Measurements from ENCODE around the gene RNF8.

DNA sequence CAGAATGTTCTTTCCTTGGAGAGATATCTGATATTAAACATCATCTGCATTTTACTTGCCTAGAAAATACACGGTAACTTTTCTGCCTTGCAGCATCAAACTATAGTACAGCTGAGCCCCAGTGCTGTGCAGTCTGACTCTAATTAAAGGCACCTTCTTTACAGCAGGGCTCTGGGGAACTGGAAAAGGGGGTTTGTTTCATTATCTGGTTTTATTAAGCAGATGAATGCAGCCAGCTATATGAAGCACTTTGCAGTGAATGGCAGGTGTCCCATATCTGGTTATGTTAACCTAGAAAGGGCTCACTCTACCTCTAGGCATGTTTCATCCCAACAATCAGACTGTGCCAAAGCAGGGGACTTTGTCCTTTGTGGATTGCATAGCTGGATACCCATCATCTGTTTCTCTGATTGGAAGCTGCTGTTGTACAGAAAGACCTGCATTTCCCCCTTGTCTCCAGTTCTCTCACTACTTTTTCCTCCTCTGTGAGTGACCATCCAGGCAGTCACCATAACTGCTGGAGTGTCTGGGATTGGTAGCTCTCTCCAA, 39.7 kb downstream of the RNF8 start:
- TF ChIP-seq, protein P1, sequence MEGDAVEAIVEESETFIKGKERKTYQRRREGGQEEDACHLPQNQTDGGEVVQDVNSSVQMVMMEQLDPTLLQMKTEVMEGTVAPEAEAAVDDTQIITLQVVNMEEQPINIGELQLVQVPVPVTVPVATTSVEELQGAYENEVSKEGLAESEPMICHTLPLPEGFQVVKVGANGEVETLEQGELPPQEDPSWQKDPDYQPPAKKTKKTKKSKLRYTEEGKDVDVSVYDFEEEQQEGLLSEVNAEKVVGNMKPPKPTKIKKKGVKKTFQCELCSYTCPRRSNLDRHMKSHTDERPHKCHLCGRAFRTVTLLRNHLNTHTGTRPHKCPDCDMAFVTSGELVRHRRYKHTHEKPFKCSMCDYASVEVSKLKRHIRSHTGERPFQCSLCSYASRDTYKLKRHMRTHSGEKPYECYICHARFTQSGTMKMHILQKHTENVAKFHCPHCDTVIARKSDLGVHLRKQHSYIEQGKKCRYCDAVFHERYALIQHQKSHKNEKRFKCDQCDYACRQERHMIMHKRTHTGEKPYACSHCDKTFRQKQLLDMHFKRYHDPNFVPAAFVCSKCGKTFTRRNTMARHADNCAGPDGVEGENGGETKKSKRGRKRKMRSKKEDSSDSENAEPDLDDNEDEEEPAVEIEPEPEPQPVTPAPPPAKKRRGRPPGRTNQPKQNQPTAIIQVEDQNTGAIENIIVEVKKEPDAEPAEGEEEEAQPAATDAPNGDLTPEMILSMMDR (IDR thresholded peaks at IDR 0.05), result no peak
- TF ChIP-seq POLR2AphosphoS5 (IDR thresholded peaks at IDR 0.05), result no peak
- TF ChIP-seq POLR2A (IDR thresholded peaks at IDR 0.05), result no peak

All from transverse colon (tissue), 4 donors.